HS-27A (cell line): ENCODE measurements around the gene EBLN1.
"Not testable (repeated sequence)": the region's sequence is repeated elsewhere in the genome, so short reads cannot be mapped to it uniquely, and the experiment has no call there.

Source experiments
- DNase-seq: peaks from one replicate; pipeline ENCODE4 v3.0.0-alpha.2; 2012; ENCODE audit warnings: low read depth, missing footprints

Gene EBLN1

GRCh38 chr10:22228167-22228938, 10.5 kb upstream of the EBLN1 start:
- no peak for DNase-seq

- no peak for DNase-seq
Measured at GRCh38 chr10:22226599-22226998, 8.8 kb upstream of the EBLN1 start.

- DNase-seq, result no peak
Measured at GRCh38 chr10:22222236-22223190, 4.7 kb upstream of the EBLN1 start.

GRCh38 chr10:22219308-22219707, 1.5 kb upstream of the EBLN1 start:
- DNase-seq, result no peak

GRCh38 chr10:22218448-22218847, 633 bp upstream of the EBLN1 start:
- no peak for DNase-seq

GRCh38 chr10:22217084-22217483, 731 bp downstream of the EBLN1 start:
- DNase-seq, result not testable (repeated sequence)

- no peak for DNase-seq
Measured at GRCh38 chr10:22210267-22210666, 7.5 kb downstream of the EBLN1 start.

- no peak for DNase-seq
Measured at GRCh38 chr10:22193945-22194344, 23.9 kb downstream of the EBLN1 start.

GRCh38 chr10:22185586-22185985, 32.2 kb downstream of the EBLN1 start:
- peak; percentile 8 for DNase-seq

GRCh38 chr10:22183771-22184461, 33.9 kb downstream of the EBLN1 start:
- DNase-seq, result peak; percentile 11

- no peak for DNase-seq
Measured at GRCh38 chr10:22180724-22181123, 37.1 kb downstream of the EBLN1 start.

GRCh38 chr10:22174442-22174841, 43.4 kb downstream of the EBLN1 start:
- no peak for DNase-seq

GRCh38 chr10:22171131-22171530, 46.7 kb downstream of the EBLN1 start:
- no peak for DNase-seq

GRCh38 chr10:22170582-22170981, 47.2 kb downstream of the EBLN1 start:
- DNase-seq, result no peak

GRCh38 chr10:22159979-22160378, 57.8 kb downstream of the EBLN1 start:
- DNase-seq, result no peak

- DNase-seq, result no peak
Measured at GRCh38 chr10:22159180-22159579, 58.6 kb downstream of the EBLN1 start.
